Fibroblast of skin of back (primary cell): ENCODE data around the gene PPRC1.

Experiments used
- DNase-seq: peaks from one replicate; pipeline ENCODE4 v3.0.0-alpha.2; 2013

The PPRC1 gene

GRCh38 chr10:102119417-102120141, 13.3 kb upstream of the PPRC1 start:
- peak; percentile 74 for DNase-seq

GRCh38 chr10:102120142-102120990, 12.5 kb upstream of the PPRC1 start, which contains the start of gene LDB1:
LDB1 (minus strand) TSS chr10:102120368; CDS start chr10:102120110, 258 bp downstream.
- peak; percentile 83 for DNase-seq

- peak; percentile 77 for DNase-seq
Observed at GRCh38 chr10:102120991-102121738, 11.7 kb upstream of the PPRC1 start.

GRCh38 chr10:102121739-102122372, 11.0 kb upstream of the PPRC1 start:
- DNase-seq = no peak

- DNase-seq = no peak
Observed at GRCh38 chr10:102122450-102122849, 10.4 kb upstream of the PPRC1 start.

GRCh38 chr10:102123223-102123622, 9.6 kb upstream of the PPRC1 start:
- DNase-seq = no peak

- peak; percentile 72 for DNase-seq
Observed at GRCh38 chr10:102131286-102132170, 1.3 kb upstream of the PPRC1 start.

GRCh38 chr10:102132193-102132562, 662 bp upstream of the PPRC1 start:
- no peak for DNase-seq

GRCh38 chr10:102133373-102134195, 744 bp downstream of the PPRC1 start:
- peak; percentile 81 for DNase-seq

GRCh38 chr10:102134416-102134815, 1.6 kb downstream of the PPRC1 start:
- no peak for DNase-seq

GRCh38 chr10:102135956-102136526, 3.2 kb downstream of the PPRC1 start:
- no peak for DNase-seq

GRCh38 chr10:102139281-102140110, 6.7 kb downstream of the PPRC1 start:
- no peak for DNase-seq

GRCh38 chr10:102140218-102140617, 7.4 kb downstream of the PPRC1 start:
- no peak for DNase-seq

GRCh38 chr10:102140913-102141540, 8.2 kb downstream of the PPRC1 start:
- no peak for DNase-seq

GRCh38 chr10:102141583-102142107, 8.8 kb downstream of the PPRC1 start:
- DNase-seq = no peak

- DNase-seq = no peak
Observed at GRCh38 chr10:102146971-102147428, 14.2 kb downstream of the PPRC1 start.

GRCh38 chr10:102147561-102147960, 14.7 kb downstream of the PPRC1 start:
- DNase-seq = no peak

- DNase-seq = no peak
Observed at GRCh38 chr10:102148275-102148674, 15.4 kb downstream of the PPRC1 start.
